Measurements from ENCODE around the gene RND1. TPM values are rescaled to one million over a fixed set of nuclear protein-coding genes. Genes with fewer than 3 reads are reported as not detected.

RND1 gene
- total and polyA plus RNA-seq, 2 of the 8 experiments (the other 6 are each of a cell fraction or from before 2014, with no cell fraction given), result 15.8 to 17.1 TPM

DNA sequence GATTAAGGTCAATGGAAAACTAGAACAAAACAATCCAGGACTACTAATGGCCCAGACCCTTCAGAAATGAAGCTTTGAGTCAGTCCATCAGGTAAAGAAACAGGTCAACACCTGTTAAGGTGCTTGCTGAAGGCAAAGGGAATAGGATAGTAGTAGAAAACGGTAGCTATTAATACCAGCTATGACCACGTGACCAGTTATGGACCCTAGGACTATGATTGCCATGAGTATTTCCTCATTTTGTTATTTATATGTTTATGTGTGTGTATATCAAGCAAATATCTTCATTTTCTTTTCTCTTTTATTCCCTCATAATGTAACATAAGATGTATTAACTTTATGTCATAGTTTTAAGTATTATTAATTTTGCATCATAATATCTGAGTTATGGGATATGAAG, 34.0 kb upstream of the RND1 start:
- no peaks in the 10 kb centered on the region for H4K20me1 ChIP-seq (replicated peaks in 1 of 2; ENCODE audit: control insufficient read depth in 1 of 2, insufficient read depth in 2 of 2, low read length in 2 of 2)
- no peaks in the 10 kb centered on the region for H3K9me3 ChIP-seq (ENCODE audit: insufficient read depth in 2 of 2, low read depth in 1 of 2, low read length in 1 of 2)
- H3K27ac ChIP-seq (ENCODE audit: low read depth, low read length), result no peak overlapping the region
- no peak overlapping the region for H4K8ac ChIP-seq (ENCODE audit: extremely low read depth, insufficient read depth, low read length)
- H3K79me1 ChIP-seq (ENCODE audit: low read depth, low read length), result no peaks in the 10 kb centered on the region
- no peak overlapping the region for H3K4ac ChIP-seq (replicated peaks; ENCODE audit: insufficient read length, low read depth, low read length)
- no peak overlapping the region for H3K9ac ChIP-seq (replicated peaks in 1 of 4; ENCODE audit: extremely low read depth in 1 of 4, low read depth in 3 of 4, low read length in 3 of 4)
- FAIRE-seq (no peak), DNase-seq (ENCODE audit: low read depth in 1 of 2, low spot score in 2 of 2) (no peak)
- ChIA-PET POLR2A (ENCODE audit: partially characterized antibody) (interaction anchor here (0.6 to 3.3 kb wide), 6 partner anchors 14 to 197 kb away, joined by 3 to 15 read pairs (median 3); partner anchors contain the start of genes FKBP11 and RND1), CTCF (ENCODE audit: partially characterized antibody) (interaction anchor here (0.6 to 6.8 kb wide), 14 partner anchors 11 to 211 kb away, joined by 3 to 79 read pairs (median 3); partner anchors contain the start of gene DDX23)
- WGBS, 2 experiments (ENCODE audit: extremely low coverage in 1 of 2, insufficient coverage in 1 of 2, insufficient read length in 1 of 2, insufficient replicate concordance in 2 of 2, low coverage in 1 of 2, low lambda C conversion rate in 2 of 2, missing lambda C conversion rate in 1 of 2), result 77% methylated on average over 2 of the region's 2 CpGs; no CpG with 5 or more reads in 1 of the 2 experiments
- H2AFZ ChIP-seq (ENCODE audit: low read length), result no peak overlapping the region
- no peak overlapping the region for H3K56ac ChIP-seq (replicated peaks; ENCODE audit: insufficient read length, low read depth, low read length)
- H3K23me2 ChIP-seq (ENCODE audit: low read depth, low read length), result no peaks in the 10 kb centered on the region; the same call in 1 of the 2 replicates
- H2BK15ac ChIP-seq (ENCODE audit: low read length), result no peak overlapping the region
- H3K18ac ChIP-seq (ENCODE audit: extremely low read depth, low read length), result no peak overlapping the region
- no peaks in the 10 kb centered on the region for H3K36me3 ChIP-seq (ENCODE audit: control insufficient read depth in 2 of 4, insufficient read depth in 4 of 4, low read length in 3 of 4)
- H4K91ac ChIP-seq (replicated peaks; ENCODE audit: insufficient read length, low read length), result no peak overlapping the region
- H3K79me2 ChIP-seq (ENCODE audit: control insufficient read depth in 1 of 2, insufficient read depth in 2 of 2, low read length in 2 of 2), result no peaks in the 10 kb centered on the region
- H2BK20ac ChIP-seq (ENCODE audit: low read length), result no peak overlapping the region
- H3K27me3 ChIP-seq (replicated peaks in 1 of 4; ENCODE audit: control insufficient read depth in 3 of 4, extremely low read depth in 1 of 4, insufficient read depth in 3 of 4, low read length in 3 of 4), result no peaks in the 10 kb centered on the region
- no peak overlapping the region for H2BK5ac ChIP-seq (ENCODE audit: low read depth, low read length)
- no peak overlapping the region for H2AK5ac ChIP-seq (ENCODE audit: low read depth, low read length)
- no peak overlapping the region for H3K4me3 ChIP-seq (ENCODE audit: extremely low read depth in 1 of 4, insufficient read depth in 2 of 4, low read depth in 3 of 4, low read length in 4 of 4)
- H3K14ac ChIP-seq (ENCODE audit: insufficient read length), result no peak overlapping the region
- no peak overlapping the region for H2BK120ac ChIP-seq (replicated peaks; ENCODE audit: low read depth, low read length)
- no peak overlapping the region for H3K23ac ChIP-seq (ENCODE audit: insufficient read length)
- H4K5ac ChIP-seq (ENCODE audit: insufficient read length, low read depth, low read length), result no peak overlapping the region
- H3K4me1 ChIP-seq (replicated peaks in 1 of 4; ENCODE audit: control insufficient read depth in 3 of 4, insufficient read depth in 4 of 4, low read length in 3 of 4), result 0 out of 7 replicates have a peak, but pooled peaks cover 0 to 2% (median 0%) of the 10 kb centered on the region in 4 experiments
- H2BK12ac ChIP-seq (ENCODE audit: low read depth, low read length), result no peak overlapping the region
- H3K4me2 ChIP-seq (ENCODE audit: insufficient read depth in 1 of 2, low read depth in 2 of 2, low read length in 2 of 2), result no peak overlapping the region
- TF ChIP-seq SP1 (IDR thresholded peaks at IDR 0.05; ENCODE audit: low read depth, low read length) (no peak), SIRT6 (IDR thresholded peaks at IDR 0.05; ENCODE audit: low read length) (no peak), RXRA (IDR thresholded peaks at IDR 0.05; ENCODE audit: insufficient read depth, low read depth, low read length) (no peak), EGR1 (IDR thresholded peaks at IDR 0.05; ENCODE audit: borderline replicate concordance, low read depth, low read length) (no peak), CHD2 (IDR thresholded peaks at IDR 0.05; ENCODE audit: low read length) (no peak), POU5F1 (IDR thresholded peaks at IDR 0.05; ENCODE audit: low read depth, low read length) (no peak), MAFK (IDR thresholded peaks at IDR 0.05; ENCODE audit: low read depth, low read length) (no peak), SRF (IDR thresholded peaks at IDR 0.05; ENCODE audit: low read depth, low read length) (no peak), ASH2L (IDR thresholded peaks at IDR 0.05; ENCODE audit: low read length) (no peak)
- TF ChIP-seq, protein P1, sequence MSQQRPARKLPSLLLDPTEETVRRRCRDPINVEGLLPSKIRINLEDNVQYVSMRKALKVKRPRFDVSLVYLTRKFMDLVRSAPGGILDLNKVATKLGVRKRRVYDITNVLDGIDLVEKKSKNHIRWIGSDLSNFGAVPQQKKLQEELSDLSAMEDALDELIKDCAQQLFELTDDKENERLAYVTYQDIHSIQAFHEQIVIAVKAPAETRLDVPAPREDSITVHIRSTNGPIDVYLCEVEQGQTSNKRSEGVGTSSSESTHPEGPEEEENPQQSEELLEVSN (IDR thresholded peaks at IDR 0.05), result no peak
- TF ChIP-seq, protein P2, sequence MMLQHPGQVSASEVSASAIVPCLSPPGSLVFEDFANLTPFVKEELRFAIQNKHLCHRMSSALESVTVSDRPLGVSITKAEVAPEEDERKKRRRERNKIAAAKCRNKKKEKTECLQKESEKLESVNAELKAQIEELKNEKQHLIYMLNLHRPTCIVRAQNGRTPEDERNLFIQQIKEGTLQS (IDR thresholded peaks at IDR 0.05; ENCODE audit: insufficient read depth, low read depth, low read length), result no peak
- TF ChIP-seq, protein P3, sequence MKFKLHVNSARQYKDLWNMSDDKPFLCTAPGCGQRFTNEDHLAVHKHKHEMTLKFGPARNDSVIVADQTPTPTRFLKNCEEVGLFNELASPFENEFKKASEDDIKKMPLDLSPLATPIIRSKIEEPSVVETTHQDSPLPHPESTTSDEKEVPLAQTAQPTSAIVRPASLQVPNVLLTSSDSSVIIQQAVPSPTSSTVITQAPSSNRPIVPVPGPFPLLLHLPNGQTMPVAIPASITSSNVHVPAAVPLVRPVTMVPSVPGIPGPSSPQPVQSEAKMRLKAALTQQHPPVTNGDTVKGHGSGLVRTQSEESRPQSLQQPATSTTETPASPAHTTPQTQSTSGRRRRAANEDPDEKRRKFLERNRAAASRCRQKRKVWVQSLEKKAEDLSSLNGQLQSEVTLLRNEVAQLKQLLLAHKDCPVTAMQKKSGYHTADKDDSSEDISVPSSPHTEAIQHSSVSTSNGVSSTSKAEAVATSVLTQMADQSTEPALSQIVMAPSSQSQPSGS (IDR thresholded peaks at IDR 0.05; ENCODE audit: low read length), result no peak
